Stimulated activated naive B cell treated with anti-CD40 and anti-IgM and Interleukin-4, amounts not matched to agents 10 μg/mL and 1 μg/mL and 100 μg/mL, for 72 hours (primary cell): ENCODE data around the gene ZNF287.

ENCODE experiments used
- ATAC-seq, 2 donors: fragments of 150-1000 bp; cut with Tn5 transposase; replicated peaks; 2 replicates each; pipeline ENCODE4 v1.10.0; 2021; ENCODE audit warnings: moderate library complexity in 1 of 2
- DNase-seq: peaks from one replicate; pipeline ENCODE4 v3.0.0; 2021
- H3K27ac Mint-ChIP-seq: one replicate; pipeline ENCODE4 v1.8.0; 2022; ENCODE audit warnings: mild to moderate bottlenecking, mixed read lengths
- H3K27me3 Mint-ChIP-seq, 2 donors: one replicate each; pipeline ENCODE4 v1.8.0; 2022; ENCODE audit warnings: mixed read lengths in 2 of 2
- H3K36me3 Mint-ChIP-seq, 2 donors: one replicate each; pipeline ENCODE4 v1.8.0; 2022; ENCODE audit warnings: mixed read lengths in 2 of 2, mild to moderate bottlenecking in 1 of 2
- H3K4me1 Mint-ChIP-seq, 2 donors: one replicate each; pipeline ENCODE4 v1.8.0; 2022; ENCODE audit warnings: mixed read lengths in 2 of 2, mild to moderate bottlenecking in 1 of 2
- H3K4me3 Mint-ChIP-seq, 2 donors: one replicate each; pipeline ENCODE4 v1.8.0; 2022; ENCODE audit warnings: mild to moderate bottlenecking in 2 of 2, mixed read lengths in 2 of 2, moderate library complexity in 1 of 2
- H3K9me3 Mint-ChIP-seq, 2 donors: one replicate each; pipeline ENCODE4 v1.8.0; 2022; ENCODE audit warnings: mixed read lengths in 2 of 2, mild to moderate bottlenecking in 1 of 2

ZNF287 gene

GRCh38 chr17:16504984-16505383 lies 64.0 kb downstream of the ZNF287 start:
- no peaks in the 10 kb centered on the region for H3K9me3 Mint-ChIP-seq
- peaks cover 0 to 1% of the 10 kb centered on the region in 2 donors for H3K36me3 Mint-ChIP-seq
- no peaks in the 10 kb centered on the region for H3K4me1 Mint-ChIP-seq

More at GRCh38 chr17:16504984-16505383, 64.0 kb downstream of the ZNF287 start:
- Mint-ChIP-seq H3K27ac (no peak overlapping the region), H3K4me3 (no peak overlapping the region), H3K27me3 (peaks cover 12 to 16% of the 10 kb centered on the region in 2 donors)
- ATAC-seq = no peak
- DNase-seq = no peak
